GM10847 (cell line): ENCODE data around the gene SLCO3A1.

Experiments used
- POLR2A ChIP-seq: IDR thresholded peaks from 2 replicates; pipeline ENCODE4 v1.6.1; 2011; ENCODE audit not compliant: insufficient read length; ENCODE audit errors: extremely low read depth

The SLCO3A1 gene

DNA sequence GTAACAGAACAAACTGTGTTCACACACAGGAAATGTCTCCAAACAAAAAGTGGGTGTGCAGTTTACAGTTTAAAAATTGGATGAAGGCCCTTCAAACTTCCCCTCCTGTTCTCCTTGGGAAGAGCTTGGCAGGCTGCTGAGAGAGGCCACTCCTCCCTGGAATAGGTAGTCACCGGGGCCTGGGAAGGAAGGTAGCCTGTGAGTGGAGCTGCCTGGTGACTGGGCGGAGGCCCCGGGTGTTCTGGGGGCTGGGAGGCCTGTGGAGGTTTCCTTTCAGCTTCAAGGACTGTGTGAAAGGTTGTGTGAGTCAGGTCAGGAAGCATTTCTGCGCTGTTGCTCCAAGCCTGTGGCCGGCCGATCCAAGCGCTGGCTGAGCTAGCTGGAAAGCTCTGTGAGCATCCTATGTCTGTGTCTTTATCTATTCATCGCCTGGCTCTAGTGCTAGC is 14.1 kb downstream of the SLCO3A1 start:
- TF ChIP-seq POLR2A, result no peak

DNA sequence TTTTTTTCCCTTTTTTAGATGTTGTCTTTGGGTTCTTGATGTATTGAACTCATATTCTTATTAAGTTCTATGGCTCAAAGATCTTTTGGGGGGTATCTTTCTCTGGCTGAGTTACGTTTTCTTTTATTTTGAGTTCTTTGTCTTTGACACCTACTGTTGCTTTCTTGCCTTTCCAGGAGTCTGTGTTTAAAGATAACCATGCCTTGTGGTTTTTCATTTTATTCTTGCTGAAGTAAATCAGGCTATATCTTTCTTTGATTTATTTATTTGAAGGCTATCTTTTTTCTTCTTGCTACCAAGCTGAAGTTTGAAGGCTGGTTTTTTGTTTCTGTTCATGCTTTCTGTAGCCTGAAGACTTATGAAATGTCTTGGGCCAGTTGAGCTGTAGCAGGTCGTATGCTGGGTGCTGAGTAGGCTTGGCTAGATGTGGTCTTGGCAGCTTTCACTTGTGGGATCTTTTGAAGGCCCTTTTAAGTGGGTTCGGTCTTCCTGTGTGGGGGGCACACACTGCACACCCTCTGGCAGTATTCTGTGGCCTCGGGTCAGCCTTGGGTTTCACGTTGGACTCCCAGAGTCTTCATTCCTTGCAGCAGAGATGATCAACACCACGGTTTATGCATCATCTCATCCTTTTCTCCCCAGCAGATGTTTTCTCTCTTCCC is 17.5 kb downstream of the SLCO3A1 start:
- TF ChIP-seq POLR2A, result no peak

DNA sequence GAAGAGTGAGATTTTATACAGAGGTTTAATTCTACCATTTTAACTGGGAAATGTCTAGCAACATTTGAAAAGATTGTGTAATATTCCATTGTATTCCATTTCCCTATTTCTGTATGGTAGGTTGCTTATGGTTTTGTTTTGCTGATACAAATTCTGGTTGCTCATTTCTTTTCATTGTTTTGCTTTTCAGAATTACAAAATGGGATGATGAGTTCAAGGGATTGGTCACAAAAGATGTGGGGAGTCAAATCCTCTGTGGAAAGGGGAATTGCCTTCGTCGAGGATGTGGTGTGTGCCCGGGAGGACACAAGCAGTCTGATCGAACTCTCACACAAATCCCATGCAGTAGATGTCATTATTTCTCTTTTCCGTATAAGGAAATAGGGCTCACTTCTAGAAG is 18.3 kb downstream of the SLCO3A1 start:
- no peak for TF ChIP-seq POLR2A

DNA sequence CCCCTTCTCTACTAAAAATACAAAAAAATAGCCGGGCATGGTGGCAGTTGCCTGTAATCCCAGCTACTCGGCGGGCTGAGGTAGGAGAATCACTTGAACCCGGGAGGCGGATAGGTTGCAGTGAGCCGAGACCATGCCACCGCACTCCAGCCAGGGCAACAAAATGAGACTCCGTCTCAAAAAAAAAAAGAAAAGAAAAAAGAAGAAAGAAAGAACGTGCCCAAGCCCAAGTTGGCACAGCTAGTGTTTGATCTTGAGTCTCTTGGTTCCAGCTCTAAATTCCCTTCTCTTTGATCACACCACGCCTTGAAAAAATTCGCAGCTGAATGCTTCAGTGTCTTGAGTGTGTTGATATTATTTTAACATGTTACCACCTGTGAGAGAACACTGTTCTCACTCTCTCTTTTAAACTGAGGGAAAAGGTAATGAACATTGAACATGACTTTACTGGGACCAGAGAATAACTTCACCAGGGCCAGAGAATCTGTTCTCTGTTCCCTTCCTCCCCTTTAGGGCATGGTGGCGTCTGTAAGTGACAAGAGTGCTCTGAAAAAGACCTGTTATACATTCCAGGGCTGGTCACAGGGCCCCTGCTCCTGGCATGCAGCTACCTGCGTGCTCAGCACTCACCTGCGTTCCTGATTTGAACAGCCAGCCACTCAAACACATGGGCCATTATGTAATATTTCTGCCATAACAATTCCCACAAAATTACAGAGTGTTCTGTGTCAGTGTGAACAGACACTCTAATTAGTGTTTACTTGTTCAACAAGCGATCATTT is 19.0 kb downstream of the SLCO3A1 start:
- TF ChIP-seq POLR2A, result no peak

DNA sequence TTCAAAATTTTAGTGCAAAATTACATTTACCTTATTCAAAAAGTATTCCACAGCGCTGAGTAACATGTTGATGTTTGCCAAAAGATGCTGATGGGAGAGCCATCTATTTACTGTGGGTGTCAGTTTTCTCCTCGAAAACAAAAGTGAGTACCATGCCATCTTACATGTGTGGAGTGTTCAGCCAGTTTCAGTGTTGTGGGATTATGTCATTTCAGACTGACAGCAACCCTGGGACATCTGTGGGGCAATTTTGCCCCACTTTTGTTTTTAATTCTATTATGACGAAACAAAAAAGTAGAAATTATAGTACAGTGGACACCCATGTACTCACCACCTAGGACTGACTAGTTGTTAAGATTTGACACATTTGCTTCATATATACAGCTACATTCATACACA is 19.6 kb downstream of the SLCO3A1 start:
- no peak for TF ChIP-seq POLR2A

DNA sequence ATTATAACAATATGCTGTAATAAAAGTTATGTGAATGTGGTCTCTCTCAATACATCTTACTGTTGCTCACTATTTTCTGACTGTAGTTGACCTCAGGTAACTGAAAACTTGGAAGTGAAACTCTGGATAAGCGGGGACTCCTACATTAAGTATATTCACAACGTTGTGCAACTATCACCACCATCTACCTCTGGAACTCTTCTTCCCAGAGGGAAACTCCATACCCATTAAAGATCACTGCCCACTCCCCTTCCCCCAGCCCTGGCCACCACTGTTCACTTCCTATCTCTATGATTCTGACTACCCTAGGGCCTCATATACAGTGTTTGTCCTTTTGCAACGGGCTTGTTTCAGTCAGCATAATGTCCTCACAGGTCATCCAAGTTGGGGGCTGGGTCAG is 20.7 kb downstream of the SLCO3A1 start:
- TF ChIP-seq POLR2A, result no peak

DNA sequence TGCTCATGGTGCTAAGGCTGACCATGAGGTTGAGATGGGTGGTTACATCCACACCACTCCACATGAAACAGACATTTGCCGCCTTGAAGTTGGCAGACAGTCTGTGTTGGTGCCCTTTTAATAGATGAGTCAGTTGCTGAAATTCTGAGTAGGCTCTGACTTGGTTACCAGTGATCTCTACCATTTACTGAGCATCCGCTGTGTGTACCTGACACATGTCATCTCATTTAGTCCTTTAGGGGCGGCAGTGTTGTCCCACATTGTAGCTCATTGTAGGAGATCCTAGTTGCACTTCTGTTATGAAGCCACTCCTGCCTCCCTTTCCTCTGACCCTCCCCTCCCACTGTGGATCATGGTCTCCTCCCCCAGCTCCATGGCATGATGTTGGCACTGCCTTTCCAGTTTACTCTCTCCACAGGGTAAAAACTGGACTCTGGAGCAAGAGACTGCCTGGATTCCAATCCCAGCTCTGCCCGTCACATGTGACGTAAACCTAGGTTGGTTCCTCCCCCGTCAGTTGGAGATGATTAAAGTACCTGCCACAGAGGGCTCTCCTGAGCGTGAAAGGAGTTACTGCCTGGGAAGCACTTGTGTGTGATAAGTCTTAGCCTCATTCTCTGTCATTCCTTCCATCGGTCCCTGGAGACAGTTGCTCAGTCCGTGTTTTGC is 21.6 kb downstream of the SLCO3A1 start:
- no peak for TF ChIP-seq POLR2A

DNA sequence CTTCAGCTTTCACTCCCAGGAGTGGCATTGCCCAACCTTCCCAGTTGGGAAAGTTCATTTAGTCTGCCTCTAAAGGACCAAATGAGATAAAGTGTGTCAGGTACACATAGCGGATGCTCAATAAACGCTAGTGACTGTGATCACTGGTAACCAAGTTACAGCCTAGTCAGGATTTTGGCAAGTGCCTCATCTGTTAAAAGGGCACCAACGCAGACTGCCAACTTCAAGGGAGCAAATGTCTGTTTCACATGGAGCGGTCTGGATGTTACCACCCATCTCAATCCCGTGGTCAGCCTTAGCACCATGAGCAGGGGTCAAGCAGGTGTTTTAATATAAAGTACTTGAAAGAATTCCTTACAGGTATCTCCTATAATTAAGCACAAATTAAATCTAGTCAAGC is 22.7 kb downstream of the SLCO3A1 start:
- no peak for TF ChIP-seq POLR2A

DNA sequence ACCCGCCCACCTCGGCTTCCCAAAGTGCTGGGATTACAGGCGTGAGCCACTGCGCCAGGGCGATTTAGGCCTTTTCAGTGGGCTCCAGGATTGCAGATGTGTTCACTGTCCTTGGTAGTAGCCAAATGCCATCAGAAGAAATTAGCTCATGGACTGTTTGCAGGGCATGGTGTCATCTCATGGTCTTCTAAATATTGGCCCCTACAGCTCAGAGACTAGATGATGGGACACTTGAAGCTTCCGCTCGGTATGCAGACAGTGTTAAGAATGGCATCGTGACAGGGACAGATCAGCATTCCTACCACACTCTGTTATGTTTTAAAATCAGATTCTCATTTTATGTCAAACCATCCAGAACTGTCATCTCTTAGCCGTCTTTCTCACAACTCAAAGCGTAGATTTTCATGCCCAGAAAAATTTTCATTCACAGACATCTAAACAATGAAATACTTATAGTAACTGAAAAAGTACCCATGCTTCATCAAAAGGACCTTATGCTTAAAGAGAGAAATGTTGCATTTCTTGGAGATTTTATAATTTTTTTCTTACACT is 24.9 kb downstream of the SLCO3A1 start:
- no peak for TF ChIP-seq POLR2A

DNA sequence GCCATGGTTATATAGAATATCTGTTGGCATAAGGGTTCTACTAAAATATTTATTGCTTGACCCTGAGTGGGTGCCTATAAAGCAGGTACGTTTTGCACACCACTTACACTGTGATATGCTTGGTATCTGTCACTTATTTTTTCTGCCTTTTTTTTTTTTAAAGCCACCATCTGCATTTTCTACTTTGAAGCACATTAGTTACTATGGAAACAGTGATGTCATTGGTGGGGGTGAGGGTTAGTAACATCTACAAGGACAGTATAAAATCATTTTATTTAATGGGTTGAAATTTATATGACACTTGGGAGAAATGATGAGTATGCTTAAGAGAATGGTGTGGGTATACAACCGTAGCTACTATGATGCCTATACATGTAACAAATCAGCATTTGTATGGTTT is 25.6 kb downstream of the SLCO3A1 start:
- TF ChIP-seq POLR2A, result no peak

DNA sequence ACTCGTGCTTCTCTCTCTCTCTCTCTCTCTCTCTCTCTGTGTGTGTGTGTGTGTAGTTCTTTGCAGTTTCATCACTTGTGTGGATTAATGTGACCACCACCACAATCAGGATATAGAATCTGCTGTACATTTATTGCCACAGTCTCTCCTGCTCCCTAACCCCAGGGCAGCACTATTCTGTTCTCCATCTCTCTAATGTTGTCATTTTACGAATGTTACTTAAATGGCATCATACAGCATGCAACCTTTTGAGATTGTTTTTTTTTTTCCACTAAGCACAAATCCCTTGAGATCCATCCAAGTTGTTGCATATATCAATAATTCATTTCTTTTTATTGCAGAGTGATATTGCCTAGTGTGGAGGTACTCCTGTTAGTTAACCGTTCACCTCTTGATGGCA is 26.9 kb downstream of the SLCO3A1 start:
- no peak for TF ChIP-seq POLR2A

DNA sequence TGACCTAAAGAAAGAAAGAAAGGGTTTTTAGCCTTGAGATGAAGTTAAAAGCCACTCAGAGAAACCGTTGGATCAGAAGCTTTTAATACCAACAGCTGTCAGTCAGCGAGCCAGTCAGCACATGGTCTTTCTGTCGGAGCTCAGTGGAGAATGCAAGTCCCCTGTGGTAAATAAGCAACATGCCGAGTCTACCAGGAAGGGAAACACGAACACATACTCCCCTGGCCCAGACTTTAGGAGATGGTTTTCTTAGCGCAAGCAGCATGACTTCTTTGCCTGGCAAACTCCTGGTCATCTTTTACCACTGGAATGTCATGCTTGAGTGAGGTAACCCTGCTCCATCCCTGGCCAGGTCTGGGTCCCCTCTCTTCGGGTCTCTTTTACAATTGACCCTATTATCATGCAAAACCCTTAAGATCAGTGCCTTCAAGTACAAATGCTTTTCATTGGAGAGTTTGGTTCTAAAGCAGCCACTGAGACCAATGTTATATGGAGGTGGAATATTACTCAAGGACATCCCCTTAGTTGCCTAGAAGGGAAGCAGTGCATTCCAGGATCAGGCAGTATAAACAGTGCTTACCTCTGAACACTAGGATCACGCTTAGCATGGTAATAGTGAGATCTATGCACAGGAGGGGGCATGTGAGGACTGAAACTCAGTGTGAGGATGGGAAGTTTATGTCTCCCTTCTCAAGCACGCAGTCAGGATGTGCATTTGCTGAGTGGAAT is 28.2 kb downstream of the SLCO3A1 start:
- no peak for TF ChIP-seq POLR2A

DNA sequence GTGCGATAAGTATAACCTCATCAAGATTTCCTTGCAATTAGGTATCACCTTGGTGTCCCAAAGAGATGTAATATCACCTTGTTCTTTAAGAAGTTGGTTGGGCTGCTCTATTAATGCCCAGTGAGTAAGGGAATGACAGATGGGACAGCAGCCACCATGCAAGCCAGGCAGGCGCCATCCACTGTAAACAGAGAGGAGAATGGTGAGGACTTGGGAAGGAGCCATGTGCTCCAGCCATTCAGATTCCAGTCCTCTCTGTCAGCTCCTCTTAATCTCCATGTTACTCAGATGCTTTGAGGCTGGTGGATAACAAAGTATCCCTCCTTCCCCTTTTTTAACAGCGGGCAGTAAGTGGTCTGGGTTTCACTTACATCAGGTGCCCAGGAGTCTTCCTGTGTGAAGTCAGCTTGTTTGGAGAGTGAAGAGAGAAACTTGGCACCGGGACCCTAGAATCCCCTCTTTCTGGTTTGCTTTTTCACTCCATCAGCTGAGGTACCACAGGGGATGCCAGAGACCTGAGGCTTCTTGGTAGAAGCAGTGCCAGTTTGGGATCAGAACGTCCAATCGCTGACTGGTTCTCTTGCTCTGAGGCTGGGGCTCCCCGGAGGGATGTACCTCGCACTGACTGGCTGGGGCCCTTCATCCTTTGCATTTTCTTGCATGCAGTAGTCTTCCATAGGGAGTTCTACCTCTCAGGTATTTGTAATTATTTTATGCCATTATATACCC is 29.5 kb downstream of the SLCO3A1 start:
- no peak for TF ChIP-seq POLR2A

DNA sequence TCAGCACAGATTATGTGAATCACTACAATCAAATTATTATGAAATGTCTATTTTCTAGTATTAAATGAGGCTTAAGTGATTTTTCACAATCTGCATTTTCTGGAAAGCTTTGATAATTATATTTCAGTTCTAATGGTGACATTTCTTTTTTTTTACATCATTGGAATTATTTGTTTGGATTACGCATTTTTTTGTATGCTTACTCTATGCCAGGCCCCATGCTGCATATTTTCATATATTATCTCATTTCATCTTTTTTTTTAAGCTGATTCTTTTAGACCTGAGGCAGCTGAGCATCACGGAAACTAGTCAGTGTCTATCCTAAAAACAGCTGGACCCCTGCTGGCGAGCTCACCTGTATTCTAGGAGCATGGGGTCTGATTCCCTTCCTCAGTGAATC is 31.1 kb downstream of the SLCO3A1 start:
- TF ChIP-seq POLR2A, result no peak

DNA sequence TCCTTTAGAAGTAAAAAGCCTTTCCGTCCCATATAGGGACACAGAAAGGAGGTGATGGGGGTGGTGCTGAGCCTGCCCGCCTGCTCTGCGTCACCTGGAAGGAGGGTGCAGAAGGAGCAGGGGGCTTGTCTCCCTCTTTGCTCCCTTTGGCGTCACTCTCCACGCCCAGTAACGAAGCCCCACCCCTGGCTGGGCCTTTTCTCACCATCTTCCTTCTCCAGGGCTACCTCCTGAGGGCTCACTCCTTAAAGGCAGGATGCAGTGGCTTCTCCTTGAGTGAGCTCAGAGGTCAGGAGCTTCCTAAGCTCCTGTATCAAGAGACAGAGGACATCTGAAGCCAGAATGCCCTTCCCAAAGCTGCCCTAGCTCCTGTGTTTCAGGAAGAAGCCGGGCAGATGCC is 31.5 kb downstream of the SLCO3A1 start:
- TF ChIP-seq POLR2A, result no peak
